ENCODE results near the gene ARHGDIA. TPM values are rescaled to one million over a fixed set of nuclear protein-coding genes. Genes with fewer than 3 reads are reported as not detected.
A peak's percentile ranks its signal among the peaks of the same experiment; 100 is the strongest.

Gene ARHGDIA
- total RNA-seq, 2 experiments from 2014 or later, result 636 to 661 TPM

- no peaks in the 10 kb centered on the region for H3K9me3 Mint-ChIP-seq
- DNase-seq, result no peak
- H3K27me3 Mint-ChIP-seq, result peaks cover 9% of the 10 kb centered on the region
- CTCF ChIA-PET, result no interaction called here
- H3K36me3 Mint-ChIP-seq (ENCODE audit: low read depth), result peaks cover 18% of the 10 kb centered on the region
- no peak overlapping the region for H3K27ac Mint-ChIP-seq
- POLR2A ChIA-PET, result interaction anchor here (1.5 kb wide), 1 partner anchor 33 kb away, joined by 4 read pairs; the partner anchor contains the start of gene ARHGDIA
- H3K4me3 Mint-ChIP-seq, result no peak overlapping the region
- H3K4me1 Mint-ChIP-seq, result peaks cover 9% of the 10 kb centered on the region
Observed at GRCh38 chr17:81903896-81904599, 32.9 kb upstream of the ARHGDIA start.

GRCh38 chr17:81903415-81903831, 32.3 kb upstream of the ARHGDIA start:
- POLR2A ChIA-PET, result interaction anchor here (1.5 kb wide), 2 partner anchors 14 to 33 kb away, joined by 4 to 6 read pairs; partner anchors contain the start of genes ARHGDIA and SIRT7
- H3K27me3 Mint-ChIP-seq, result peaks cover 9% of the 10 kb centered on the region
- H3K9me3 Mint-ChIP-seq, result no peaks in the 10 kb centered on the region

DNA sequence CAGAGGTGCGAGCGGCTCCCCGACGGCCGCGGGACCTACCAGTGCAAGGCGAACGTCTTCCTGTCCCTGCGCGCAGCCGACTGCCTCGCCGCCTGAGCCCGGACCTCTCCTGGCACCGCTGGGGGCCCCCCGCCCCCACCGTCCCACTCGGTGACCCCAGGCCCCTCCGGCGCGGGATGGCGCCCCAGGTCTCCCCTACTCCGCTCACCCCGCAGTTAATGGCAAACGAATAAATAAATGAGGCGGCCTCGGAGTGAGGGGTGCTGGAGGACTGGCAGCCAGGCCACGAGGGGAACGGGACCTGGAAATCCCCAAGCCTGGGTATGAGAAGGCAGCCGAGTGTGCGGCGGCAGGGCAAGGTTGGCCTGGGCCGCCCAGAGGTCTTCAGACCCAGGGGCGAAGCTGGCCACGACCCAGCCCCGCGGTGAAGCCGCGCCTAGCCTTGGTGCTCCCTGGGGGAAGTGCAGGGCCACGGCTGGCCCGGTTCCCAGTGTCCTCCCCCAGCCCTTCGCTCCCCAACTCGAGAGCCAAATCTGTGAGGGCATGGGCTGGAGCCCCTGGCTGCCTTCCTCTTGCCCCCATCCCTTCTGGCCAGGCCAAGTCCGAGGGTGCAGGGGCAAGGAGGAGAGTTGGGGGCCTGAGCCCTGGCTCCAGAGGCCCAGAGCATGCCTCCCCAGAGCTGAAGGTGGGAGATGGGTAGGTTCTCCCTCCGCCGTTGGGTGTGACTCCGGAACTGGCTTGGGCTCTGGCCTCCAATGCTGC, 31.7 kb upstream of the ARHGDIA start:
- H3K4me1 Mint-ChIP-seq, result peaks cover 6% of the 10 kb centered on the region
- no peak for DNase-seq
- no peak overlapping the region for H3K27ac Mint-ChIP-seq
- ChIA-PET POLR2A (interaction anchor here (1.1 to 2.3 kb wide), 4 partner anchors 11 to 110 kb away, joined by 3 to 10 read pairs (median 5); partner anchors contain the start of genes ALYREF, ANAPC11, ARHGDIA and SIRT7), CTCF (no interaction called here)
- no peaks in the 10 kb centered on the region for H3K9me3 Mint-ChIP-seq
- peaks cover 9% of the 10 kb centered on the region for H3K27me3 Mint-ChIP-seq
- peaks cover 11% of the 10 kb centered on the region for H3K36me3 Mint-ChIP-seq (ENCODE audit: low read depth)
- no peak overlapping the region for H3K4me3 Mint-ChIP-seq

More at GRCh38 chr17:81903415-81903831, 32.3 kb upstream of the ARHGDIA start:
- H3K4me1 Mint-ChIP-seq, result peaks cover 7% of the 10 kb centered on the region
- peaks cover 13% of the 10 kb centered on the region for H3K36me3 Mint-ChIP-seq (ENCODE audit: low read depth)
- H3K4me3 Mint-ChIP-seq, result no peak overlapping the region
- CTCF ChIA-PET, result no interaction called here
- DNase-seq, result no peak
- H3K27ac Mint-ChIP-seq, result no peak overlapping the region

DNA sequence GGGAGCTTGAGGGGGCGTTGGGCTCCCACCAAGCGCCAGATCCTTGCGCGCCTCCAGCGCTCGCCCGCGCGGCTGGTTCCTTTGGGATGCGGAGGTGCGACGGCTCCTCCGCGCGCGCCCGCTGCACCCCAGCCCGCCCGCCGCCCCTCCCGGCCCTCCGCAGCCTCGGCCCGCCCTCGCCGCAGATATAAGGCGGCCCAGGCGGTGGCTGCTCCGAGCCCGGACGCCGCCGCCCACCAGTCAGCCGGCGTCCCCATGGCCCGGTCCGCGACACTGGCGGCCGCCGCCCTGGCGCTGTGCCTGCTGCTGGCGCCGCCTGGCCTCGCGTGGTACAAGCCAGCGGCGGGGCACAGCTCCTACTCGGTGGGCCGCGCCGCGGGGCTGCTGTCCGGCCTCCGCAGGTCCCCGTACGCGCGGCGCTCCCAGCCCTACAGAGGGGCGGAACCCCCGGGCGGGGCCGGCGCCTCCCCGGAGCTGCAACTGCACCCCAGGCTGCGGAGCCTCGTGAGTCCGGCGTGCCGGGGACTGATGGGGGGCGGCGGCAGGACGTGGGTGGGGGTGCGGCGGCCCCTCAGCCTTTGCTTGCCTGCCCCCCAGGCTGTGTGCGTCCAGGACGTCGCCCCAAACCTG, 31.0 kb upstream of the ARHGDIA start, which contains the start of gene NPB:
Gene NPB (plus strand): TSS at position 216 of the 630 bp plus-strand sequence. CDS start 40 bp downstream, at position 256.
- ChIA-PET CTCF (no interaction called here), POLR2A (interaction anchor here (1.1 to 2.3 kb wide), 5 partner anchors 10 to 111 kb away, joined by 3 to 10 read pairs (median 3); partner anchors contain the start of genes ALYREF, ANAPC11 and SIRT7)
- peaks cover 6% of the 10 kb centered on the region for H3K4me1 Mint-ChIP-seq
- no peaks in the 10 kb centered on the region for H3K9me3 Mint-ChIP-seq
- peak within 1 kb of the TSS; percentile 26 for H3K27ac Mint-ChIP-seq
- peaks cover 9% of the 10 kb centered on the region for H3K27me3 Mint-ChIP-seq
- peak within 1 kb of the TSS; percentile 10 for H3K4me3 Mint-ChIP-seq
- peaks cover 11% of the 10 kb centered on the region for H3K36me3 Mint-ChIP-seq (ENCODE audit: low read depth)
- no peak for DNase-seq

GRCh38 chr17:81901167-81902022, 30.3 kb upstream of the ARHGDIA start:
- no peak for DNase-seq
- Mint-ChIP-seq H3K4me1 (peaks cover 6% of the 10 kb centered on the region), H3K36me3 (ENCODE audit: low read depth) (peaks cover 13% of the 10 kb centered on the region), H3K27ac (peak overlapping the region; percentile 26), H3K4me3 (peak overlapping the region; percentile 10), H3K9me3 (no peaks in the 10 kb centered on the region), H3K27me3 (peaks cover 9% of the 10 kb centered on the region)
- ChIA-PET POLR2A (interaction anchor here (1.1 to 2.3 kb wide), 4 partner anchors 9 to 112 kb away, joined by 3 to 10 read pairs (median 3); partner anchors contain the start of genes ALYREF and ANAPC11), CTCF (no interaction called here)

- H3K27ac Mint-ChIP-seq, result no peak overlapping the region
- H3K36me3 Mint-ChIP-seq (ENCODE audit: low read depth), result peaks cover 17% of the 10 kb centered on the region
- peaks cover 9% of the 10 kb centered on the region for H3K27me3 Mint-ChIP-seq
- ChIA-PET CTCF (no interaction called here), POLR2A (interaction anchor here (1.5 kb wide), 1 partner anchor 23 kb away, joined by 3 read pairs; no protein-coding TSS in a partner anchor)
- no peak for DNase-seq
- H3K4me1 Mint-ChIP-seq, result peaks cover 6% of the 10 kb centered on the region
- no peaks in the 10 kb centered on the region for H3K9me3 Mint-ChIP-seq
- no peak overlapping the region for H3K4me3 Mint-ChIP-seq
Observed at GRCh38 chr17:81900181-81900820, 29.2 kb upstream of the ARHGDIA start.

DNA sequence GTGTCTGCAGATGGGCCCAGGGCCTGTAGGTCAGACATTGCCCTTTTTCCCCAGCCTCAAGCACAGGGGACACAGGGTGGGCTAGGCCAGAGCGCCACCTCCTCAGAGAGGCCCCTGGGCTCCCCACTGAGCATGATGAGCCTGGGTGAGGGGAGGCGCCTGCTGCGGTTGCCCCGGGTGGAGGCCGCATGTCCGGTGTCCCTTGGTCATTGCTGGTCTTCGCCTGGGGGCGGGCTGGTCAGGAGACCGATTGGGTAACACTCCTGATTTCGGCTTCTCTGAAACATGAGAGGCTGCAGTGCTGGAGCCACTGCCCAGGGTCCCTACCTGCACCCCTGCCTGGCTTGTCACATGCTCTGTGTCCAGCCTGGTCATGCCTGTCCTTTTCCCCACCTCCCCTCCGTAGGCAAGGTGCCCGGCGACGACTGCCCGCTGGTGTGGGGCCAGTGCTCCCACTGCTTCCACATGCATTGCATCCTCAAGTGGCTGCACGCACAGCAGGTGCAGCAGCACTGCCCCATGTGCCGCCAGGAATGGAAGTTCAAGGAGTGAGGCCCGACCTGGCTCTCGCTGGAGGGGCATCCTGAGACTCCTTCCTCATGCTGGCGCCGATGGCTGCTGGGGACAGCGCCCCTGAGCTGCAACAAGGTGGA, 28.5 kb upstream of the ARHGDIA start:
- Mint-ChIP-seq H3K4me3 (no peak overlapping the region), H3K27ac (no peak overlapping the region), H3K4me1 (peaks cover 6% of the 10 kb centered on the region), H3K27me3 (peaks cover 9% of the 10 kb centered on the region), H3K9me3 (no peaks in the 10 kb centered on the region), H3K36me3 (ENCODE audit: low read depth) (peaks cover 19% of the 10 kb centered on the region)
- DNase-seq, result no peak
- ChIA-PET CTCF (no interaction called here), POLR2A (no interaction called here)

- DNase-seq, result no peak
- H3K36me3 Mint-ChIP-seq (ENCODE audit: low read depth), result peaks cover 19% of the 10 kb centered on the region
- peaks cover 6% of the 10 kb centered on the region for H3K4me1 Mint-ChIP-seq
- ChIA-PET POLR2A (interaction anchor here (1.1 kb wide), 1 partner anchor 11 kb away, joined by 3 read pairs; no protein-coding TSS in a partner anchor), CTCF (no interaction called here)
- H3K9me3 Mint-ChIP-seq, result no peaks in the 10 kb centered on the region
- H3K27ac Mint-ChIP-seq, result no peak overlapping the region
- H3K4me3 Mint-ChIP-seq, result no peak overlapping the region
- H3K27me3 Mint-ChIP-seq, result peaks cover 9% of the 10 kb centered on the region
Observed at GRCh38 chr17:81898885-81899284, 27.7 kb upstream of the ARHGDIA start.

DNA sequence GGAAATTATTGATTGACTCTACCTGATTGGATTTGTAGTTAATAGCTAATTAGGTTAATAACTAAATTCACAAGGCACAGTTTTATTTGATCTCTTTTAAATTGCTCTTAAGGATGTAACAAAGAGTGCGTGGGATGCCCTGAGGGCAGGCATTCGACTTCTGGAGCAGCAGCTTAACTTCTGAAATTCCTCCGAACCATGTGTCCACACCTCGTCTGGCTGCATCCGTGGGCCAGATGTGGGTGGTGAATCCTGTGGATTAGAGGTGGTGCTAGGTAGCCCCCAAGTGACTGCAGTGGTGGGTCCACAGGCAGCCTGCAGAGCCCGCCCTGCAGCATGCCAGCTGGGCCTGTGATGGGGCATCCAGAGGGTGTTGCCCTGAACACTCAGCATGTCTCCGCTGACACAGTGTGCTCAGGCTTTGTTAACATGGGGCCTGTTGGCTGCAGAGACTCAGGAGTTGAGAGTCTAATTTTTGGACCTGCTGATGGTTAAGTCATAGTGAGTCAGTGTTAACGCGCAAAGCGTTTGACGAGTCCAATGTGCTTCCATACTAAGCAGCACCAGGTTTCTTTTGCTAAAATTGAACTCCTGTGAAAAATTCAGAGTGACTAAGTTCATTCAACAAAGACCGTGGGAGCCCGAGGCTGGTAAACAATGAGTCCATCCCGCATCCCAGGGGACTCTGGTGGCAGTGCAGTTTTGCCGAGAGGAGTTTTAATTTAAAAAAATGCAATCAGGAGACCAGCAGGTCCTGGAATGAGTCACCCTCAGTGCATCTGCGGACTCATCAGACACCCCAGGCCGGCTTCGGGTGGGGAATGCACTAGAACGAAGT, 27.1 kb upstream of the ARHGDIA start:
- Mint-ChIP-seq H3K27me3 (peaks cover 7% of the 10 kb centered on the region), H3K36me3 (ENCODE audit: low read depth) (peaks cover 19% of the 10 kb centered on the region), H3K27ac (no peak overlapping the region), H3K4me3 (no peak overlapping the region), H3K9me3 (no peaks in the 10 kb centered on the region), H3K4me1 (peaks cover 10% of the 10 kb centered on the region)
- ChIA-PET CTCF (no interaction called here), POLR2A (interaction anchor here (1.1 kb wide), 1 partner anchor 12 kb away, joined by 3 read pairs; no protein-coding TSS in a partner anchor)
- no peak for DNase-seq

DNA sequence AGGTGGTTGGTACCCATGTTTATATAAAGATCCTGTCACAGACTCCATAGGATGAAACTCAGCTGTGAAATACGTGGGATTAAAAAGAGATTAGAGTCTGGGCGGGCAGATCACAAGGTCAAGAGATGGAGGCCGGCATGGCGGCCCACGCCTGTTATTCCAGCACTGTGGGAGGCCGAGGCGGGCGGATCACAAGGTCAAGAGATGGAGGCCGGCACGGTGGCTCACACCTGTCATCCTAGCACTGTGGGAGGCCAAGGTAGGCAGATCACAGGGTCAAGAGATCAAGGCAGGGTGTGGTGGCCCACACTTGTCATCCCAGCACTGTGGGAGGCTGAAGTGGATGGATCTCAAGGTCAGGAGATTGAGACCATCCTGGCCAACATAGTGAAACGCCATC, 24.3 kb upstream of the ARHGDIA start:
- POLR2A ChIA-PET, result no interaction called here
- Mint-ChIP-seq H3K36me3 (ENCODE audit: low read depth) (peaks cover 20% of the 10 kb centered on the region), H3K4me3 (no peak overlapping the region), H3K27me3 (no peaks in the 10 kb centered on the region), H3K4me1 (peaks cover 15% of the 10 kb centered on the region), H3K9me3 (no peaks in the 10 kb centered on the region), H3K27ac (no peak overlapping the region)
- DNase-seq, result no peak
- CTCF ChIA-PET, result no interaction called here

- no peak for DNase-seq
- H3K27me3 Mint-ChIP-seq, result no peaks in the 10 kb centered on the region
- H3K36me3 Mint-ChIP-seq (ENCODE audit: low read depth), result peaks cover 42% of the 10 kb centered on the region
- peak overlapping the region; percentile 97 for H3K4me3 Mint-ChIP-seq
- H3K9me3 Mint-ChIP-seq, result no peaks in the 10 kb centered on the region
- peak overlapping the region; percentile 98 for H3K27ac Mint-ChIP-seq
- peaks cover 41% of the 10 kb centered on the region for H3K4me1 Mint-ChIP-seq
- POLR2A ChIA-PET, result interaction anchor here (0.7 to 12.3 kb wide), 12 partner anchors 11 to 188 kb away, joined by 3 to 140 read pairs (median 5); partner anchors contain the start of genes ARHGDIA, MRPL12, NPB and SIRT7
- CTCF ChIA-PET, result no interaction called here
Observed at GRCh38 chr17:81891303-81891552, 20.1 kb upstream of the ARHGDIA start.
